ENCODE results near the gene C1orf167. TPM values are rescaled to one million over a fixed set of nuclear protein-coding genes. Genes with fewer than 3 reads are reported as not detected.

Gene C1orf167
- total and polyA plus RNA-seq, 10 of the 15 experiments (the other 5 are each of a cell fraction or from before 2014, with no cell fraction given), result 0.17 to 0.31 TPM; not detected in 8

GRCh38 chr1:11749996-11750395, 12.0 kb upstream of the C1orf167 start:
- POLR2A ChIA-PET, result no interaction called here
- intact Hi-C loops (cut with micrococcal nuclease; ENCODE audit: unreplicated experiment) (loop anchor here (1.0 kb wide), 1 partner anchor 100 kb away; no protein-coding TSS in a partner anchor), in situ Hi-C loops (cut with MboI) (no loop called here)
- Histone ChIP-seq H3K27me3 (replicated peaks in 1 of 2; ENCODE audit: control insufficient read depth in 2 of 2, insufficient read depth in 2 of 2, low read length in 1 of 2) (no peaks in the 10 kb centered on the region), H3K4me1 (ENCODE audit: control insufficient read depth, insufficient read depth, low read length) (0 out of 2 replicates have a peak, but pooled peaks cover 4% of the 10 kb centered on the region), H2AFZ (ENCODE audit: control insufficient read depth, low read depth, low read length) (no peak overlapping the region), H3K36me3 (ENCODE audit: control insufficient read depth in 2 of 2, insufficient read depth in 2 of 2, low read length in 1 of 2) (no peaks in the 10 kb centered on the region), H3K27ac (ENCODE audit: control insufficient read depth, insufficient read depth) (no peak overlapping the region), H3K4me2 (ENCODE audit: control insufficient read depth, insufficient read depth) (no peak overlapping the region), H3K4me3 (no peak overlapping the region), H3K9ac (ENCODE audit: control insufficient read depth, insufficient read depth, low read length) (no peak overlapping the region), H4K20me1 (ENCODE audit: control insufficient read depth, insufficient read depth) (no peaks in the 10 kb centered on the region), H3K79me2 (ENCODE audit: control insufficient read depth, insufficient read depth, low read length) (no peaks in the 10 kb centered on the region), H3K9me3 (replicated peaks; ENCODE audit: control insufficient read depth, insufficient read depth, low read length) (no peaks in the 10 kb centered on the region)
- SMC1A ChIA-PET (ENCODE audit: uncharacterized antibody, unreplicated experiment), result no interaction called here
- DNase-seq (ENCODE audit: low read depth, low spot score) (no peak), ATAC-seq (no peak), FAIRE-seq (no peak)
- CTCF ChIA-PET, result interaction anchor here (0.6 to 1.2 kb wide), 3 partner anchors 107 to 542 kb away, joined by 3 read pairs; no protein-coding TSS in a partner anchor
- RAD21 ChIA-PET (ENCODE audit: unreplicated experiment), result interaction anchor here (0.5 kb wide), 1 partner anchor 56 kb away, joined by 3 read pairs; the partner anchor contains the start of genes CLCN6 and MTHFR
- 65% methylated on average over 15 of the region's 15 CpGs for WGBS (ENCODE audit: insufficient coverage, insufficient replicate concordance, low lambda C conversion rate, missing lambda C conversion rate)
- no TSS peak for BruUV-seq (replicated peaks)
- no peak for TF ChIP-seq RBBP5 (conservative IDR thresholded peaks at IDR 0.05)
- no peak for TF ChIP-seq NR2C2 (IDR thresholded peaks at IDR 0.05; ENCODE audit: borderline replicate concordance, control insufficient read depth, insufficient read length, low read depth)
- no peak for TF ChIP-seq TARDBP (IDR thresholded peaks at IDR 0.05; ENCODE audit: borderline replicate concordance)
- TF ChIP-seq EP300 (IDR thresholded peaks at IDR 0.05; ENCODE audit: borderline replicate concordance in 1 of 2, control insufficient read depth in 1 of 2, low read depth in 2 of 2, low read length in 2 of 2), result no peak
- TF ChIP-seq BCL11A (IDR thresholded peaks at IDR 0.05; ENCODE audit: low read depth, low read length), result no peak
- TF ChIP-seq E4F1 (IDR thresholded peaks at IDR 0.05; ENCODE audit: borderline replicate concordance, partially characterized antibody), result no peak
- TF ChIP-seq ZBTB33 (IDR thresholded peaks at IDR 0.05), result no peak
- no peak for TF ChIP-seq WRNIP1 (IDR thresholded peaks at IDR 0.05; ENCODE audit: borderline replicate concordance, low read depth, low read length)
- no peak for TF ChIP-seq NRF1 (conservative IDR thresholded peaks at IDR 0.05; ENCODE audit: low read depth, low read length)
- TF ChIP-seq SUPT20H (IDR thresholded peaks at IDR 0.05; ENCODE audit: borderline replicate concordance, control insufficient read depth, low read depth, low read length), result no peak
- TF ChIP-seq IKZF1 (conservative IDR thresholded peaks at IDR 0.05), result no peak
- TF ChIP-seq CBX3 (IDR thresholded peaks at IDR 0.05; ENCODE audit: borderline replicate concordance, low read depth), result no peak
- no peak for TF ChIP-seq PAX8 (IDR thresholded peaks at IDR 0.05)
- no peak for TF ChIP-seq ESRRA (IDR thresholded peaks at IDR 0.05; ENCODE audit: low read length)
